HG03575 (cell line): ENCODE results near the gene ANKRD31.
"Not testable (repeated sequence)": the region's sequence is repeated elsewhere in the genome, so short reads cannot be mapped to it uniquely, and the experiment has no call there.

ENCODE experiments used
- ATAC-seq: cut with Tn5 transposase; IDR thresholded peaks from one replicate; pipeline ENCODE4 v1.9.1; 2021; ENCODE audit not compliant: unreplicated experiment, insufficient number of reproducible peaks, low FRiP score; ENCODE audit errors: extremely low read depth

ANKRD31 gene

DNA sequence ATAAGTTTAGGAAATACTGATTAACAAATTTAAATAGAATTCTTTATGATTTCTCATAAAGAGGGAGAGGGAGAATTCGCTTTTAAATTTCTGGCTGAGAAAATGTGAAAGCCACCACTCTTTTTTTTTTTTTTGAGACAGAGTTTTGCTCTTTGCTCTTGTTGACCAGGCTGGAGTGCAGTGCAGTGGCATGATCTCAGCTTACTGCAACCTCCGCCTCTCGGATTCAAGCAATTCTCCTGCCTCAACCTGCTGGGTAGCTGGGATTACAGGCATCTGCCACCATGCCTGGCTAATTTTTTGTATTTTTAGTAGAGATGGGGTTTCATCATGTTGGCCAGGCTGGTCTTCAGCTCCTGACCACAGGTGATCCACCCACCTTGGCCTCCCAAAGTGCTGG is 157.3 kb downstream of the ANKRD31 start:
- ATAC-seq = not testable (repeated sequence)

DNA sequence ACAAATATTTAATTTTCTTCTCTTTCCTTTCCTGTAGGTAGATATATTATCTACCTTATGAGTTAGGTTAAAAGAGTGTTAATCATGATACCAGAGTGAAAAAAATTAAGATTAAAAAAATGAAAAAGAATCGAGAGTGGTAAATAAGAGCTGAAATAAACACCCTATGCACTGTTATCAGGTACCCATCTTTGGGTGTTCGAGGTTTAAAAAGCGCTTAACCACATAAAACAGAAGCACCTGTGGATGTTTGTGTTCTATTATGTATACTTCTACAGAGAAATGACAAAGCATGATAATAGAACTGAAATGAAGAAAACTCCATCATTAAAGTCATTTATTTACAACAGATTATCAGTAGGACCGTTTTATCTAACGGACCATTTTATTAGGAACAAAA is 158.7 kb downstream of the ANKRD31 start:
- no peak for ATAC-seq

DNA sequence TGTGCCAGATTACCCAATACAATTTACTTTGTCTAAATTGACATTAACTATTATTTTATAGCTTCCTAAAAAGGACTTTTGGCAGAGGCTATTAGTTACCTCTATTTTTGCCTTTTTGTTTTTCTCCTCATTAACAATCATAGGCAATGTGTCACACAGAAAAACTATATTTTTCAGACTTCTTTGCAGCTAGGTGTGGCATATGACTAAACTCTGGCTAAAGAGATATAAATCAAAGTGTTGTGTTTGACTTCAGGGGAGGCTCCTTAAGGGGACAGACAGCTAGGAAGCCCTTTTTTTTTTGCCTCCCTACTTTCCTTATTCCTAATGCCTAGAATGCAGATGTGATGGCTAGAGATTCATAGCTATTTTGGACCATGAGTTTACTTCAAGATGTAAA is 164.6 kb downstream of the ANKRD31 start:
- no peak for ATAC-seq

DNA sequence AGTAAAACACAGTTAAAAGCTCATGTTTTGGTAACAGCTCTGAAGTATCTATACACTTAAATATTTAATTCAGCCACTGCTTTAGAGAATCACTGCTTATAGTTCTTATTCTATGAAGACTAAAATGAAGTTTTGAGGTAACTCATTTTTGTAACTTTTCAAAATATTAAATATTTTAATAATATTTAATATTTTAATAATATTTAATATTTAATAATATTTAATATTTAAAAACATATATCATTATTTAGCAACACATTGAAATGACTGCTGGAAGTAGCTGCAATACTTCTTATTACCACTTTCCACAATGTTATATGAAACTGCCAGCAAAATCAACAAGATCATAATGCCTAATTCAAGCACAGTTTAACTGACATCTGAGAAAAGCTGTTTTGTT is 165.6 kb downstream of the ANKRD31 start:
- ATAC-seq = no peak

DNA sequence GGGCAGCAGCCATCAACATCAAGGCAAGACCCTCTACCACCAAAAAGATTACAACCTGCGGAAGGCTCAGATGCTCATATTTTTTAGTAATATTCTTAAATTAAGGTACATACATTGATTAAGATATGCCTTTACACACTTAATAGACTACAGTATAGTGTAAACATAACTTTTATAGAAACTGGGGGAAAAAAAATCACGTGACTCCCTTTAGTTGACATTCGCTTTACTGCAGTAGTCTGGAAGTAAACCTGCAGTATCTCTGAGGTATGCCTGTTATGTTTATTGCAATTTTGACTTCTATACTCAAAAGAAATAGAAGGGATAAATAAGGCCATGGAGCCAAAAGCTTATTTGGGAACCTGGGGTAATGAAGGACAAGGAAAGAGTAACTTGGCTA is 169.2 kb downstream of the ANKRD31 start:
- ATAC-seq = no peak

DNA sequence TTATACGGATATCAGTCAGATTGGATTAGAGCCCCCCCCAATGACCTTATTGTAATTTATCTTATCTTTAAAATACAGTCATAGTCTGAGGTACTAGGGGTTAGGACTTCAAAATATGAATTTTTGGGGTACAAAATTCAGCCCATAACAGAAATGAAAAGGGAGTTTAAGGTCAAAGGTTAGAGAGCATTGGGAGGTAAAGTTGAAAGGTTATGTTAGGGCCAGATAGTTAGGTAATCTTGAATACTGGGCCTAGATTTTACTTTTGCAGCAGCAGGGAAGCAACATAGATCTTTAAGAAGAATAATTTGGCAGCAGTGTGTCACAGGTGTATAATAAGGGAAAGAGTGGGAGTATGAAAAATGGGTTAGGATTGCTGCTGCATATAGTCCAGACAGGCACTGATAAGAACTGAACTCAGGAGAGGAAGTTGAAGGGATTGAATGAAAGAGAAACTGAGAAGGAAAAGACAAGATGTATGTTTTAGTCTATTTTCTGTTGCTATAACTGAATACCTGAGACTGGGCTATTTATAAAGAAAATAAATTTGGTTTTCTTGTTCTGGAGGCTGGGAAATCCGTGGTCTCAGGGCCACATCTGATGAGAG is 173.7 kb downstream of the ANKRD31 start:
- no peak for ATAC-seq

DNA sequence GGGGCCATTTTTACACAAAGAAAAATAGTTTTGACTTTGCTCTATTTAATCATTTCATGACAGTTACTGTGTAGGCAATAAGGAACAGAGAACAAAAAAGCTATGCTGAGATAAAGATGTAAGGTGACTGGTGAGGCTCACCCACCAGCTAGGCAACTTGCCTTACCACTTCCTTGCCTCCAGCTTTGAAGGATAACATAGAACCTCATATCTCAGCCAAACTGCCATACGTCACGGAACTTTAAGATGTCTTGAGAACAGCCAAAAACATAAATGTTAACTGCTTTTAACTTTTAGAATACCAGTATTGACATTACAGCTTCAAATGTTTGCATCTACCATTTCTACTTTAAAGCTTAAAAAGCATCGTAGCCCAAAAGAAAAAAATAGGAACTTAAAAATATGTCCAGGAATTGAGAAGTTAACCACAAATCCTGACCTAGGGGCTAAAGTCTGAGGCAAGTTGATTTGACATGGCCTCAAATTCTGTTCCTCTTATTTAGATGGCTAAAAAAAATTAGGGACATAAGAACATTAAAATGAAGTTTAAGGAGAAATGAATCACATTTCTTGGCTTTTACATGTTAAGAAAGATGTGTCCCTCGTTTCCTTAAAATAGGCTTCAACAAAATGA is 176.6 kb downstream of the ANKRD31 start:
- no peak for ATAC-seq

DNA sequence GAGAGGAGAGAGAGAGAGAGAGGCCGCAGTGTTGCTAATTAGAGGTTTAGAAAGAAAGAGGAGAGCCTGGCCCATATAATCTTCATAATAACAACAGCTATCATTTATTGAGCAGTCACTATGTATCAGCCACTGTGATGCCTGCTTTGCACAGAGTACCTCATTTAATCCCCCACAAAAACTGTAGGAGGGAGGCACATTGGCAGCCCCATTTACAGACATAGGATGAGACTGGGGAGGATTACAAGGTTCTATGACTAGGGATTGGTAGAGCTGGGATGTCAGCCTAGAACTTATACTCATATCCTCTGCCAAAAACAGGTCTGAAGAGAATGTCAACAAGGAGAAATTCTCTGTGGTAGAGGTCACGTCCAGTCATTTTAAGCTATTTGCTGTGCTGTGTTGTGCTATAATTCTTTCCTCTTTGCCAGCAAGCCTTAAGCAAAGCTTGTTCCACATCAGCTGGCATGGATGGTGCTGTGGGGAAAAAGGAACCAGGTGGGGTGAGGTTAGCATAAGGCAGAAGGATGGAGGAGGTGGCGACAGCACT is 177.6 kb downstream of the ANKRD31 start:
- ATAC-seq = no peak

DNA sequence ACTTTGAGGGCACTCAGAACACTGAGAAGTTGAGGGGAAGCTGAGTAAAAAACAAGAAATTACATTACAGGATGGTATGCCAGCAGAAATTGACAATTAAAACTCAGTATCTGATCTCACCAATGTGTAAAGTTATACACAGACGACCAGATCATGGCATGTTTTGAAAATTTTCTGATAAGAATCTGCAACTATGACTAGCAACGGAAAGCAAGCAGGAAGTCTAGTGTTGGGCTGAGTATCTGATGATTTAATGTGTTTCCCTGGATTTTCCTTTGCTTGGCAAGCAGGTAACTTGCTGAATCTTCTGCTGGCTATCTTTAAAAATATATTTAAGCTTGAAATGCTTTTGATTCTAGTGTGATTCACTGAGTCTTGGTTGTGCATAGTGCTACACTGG is 179.1 kb downstream of the ANKRD31 start:
- ATAC-seq = no peak

DNA sequence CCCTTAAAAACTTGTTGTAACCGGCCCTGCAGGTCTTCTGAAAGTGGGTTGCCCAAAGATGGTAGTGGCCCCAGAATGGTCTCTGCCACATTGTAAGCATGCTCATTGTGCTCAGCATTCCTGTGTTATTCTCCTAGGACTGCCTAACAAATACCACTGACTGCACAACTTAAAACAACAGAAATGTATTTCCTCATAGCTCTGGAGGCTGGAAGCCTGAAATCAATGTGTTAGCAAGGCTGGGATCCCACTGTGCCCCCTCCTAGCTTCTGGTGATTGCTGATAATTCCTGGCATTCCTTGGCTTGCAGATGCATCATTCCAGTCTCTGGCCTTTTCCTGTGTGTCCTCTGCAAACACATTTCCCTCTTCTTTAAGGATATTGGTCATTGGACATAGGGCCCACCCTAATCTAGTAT is 180.9 kb downstream of the ANKRD31 start:
- no peak for ATAC-seq

DNA sequence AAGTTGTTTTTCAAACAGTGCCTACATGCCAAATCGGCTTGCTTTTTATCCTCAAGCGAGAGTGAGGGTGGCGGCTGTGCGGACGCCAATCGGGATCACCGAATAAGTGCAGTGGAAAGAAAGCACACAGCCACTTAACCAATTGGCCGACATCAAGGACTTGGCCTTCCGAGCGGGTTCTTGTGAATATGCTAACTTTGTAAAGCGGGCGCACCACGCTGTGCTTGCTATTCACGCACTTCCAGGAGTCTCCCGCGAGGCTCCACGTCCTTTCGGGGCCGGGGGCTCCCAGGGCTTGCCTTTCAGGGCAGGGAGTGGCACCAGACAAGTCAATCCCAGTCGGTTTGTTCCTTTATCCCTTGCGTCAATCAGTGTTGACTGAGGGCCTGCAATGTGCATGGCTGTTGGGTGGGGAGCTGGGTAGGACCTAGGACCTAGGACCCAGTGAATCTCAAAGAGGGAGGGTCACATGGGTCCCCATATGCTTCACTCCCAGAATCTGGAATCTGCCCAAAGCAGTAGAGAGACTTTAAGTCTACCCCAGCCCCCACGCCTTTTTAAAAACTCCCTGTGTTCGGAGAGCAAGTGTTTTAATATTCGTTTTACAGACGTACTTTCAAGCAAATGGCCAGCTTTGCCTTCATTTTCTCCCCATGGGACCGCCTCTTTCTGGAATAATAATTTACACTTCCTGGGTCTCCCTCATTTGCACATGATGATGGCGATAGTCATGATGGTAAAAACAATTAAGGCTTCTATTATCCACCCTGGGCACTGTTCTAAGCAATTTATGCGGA is 182.3 kb downstream of the ANKRD31 start:
- no peak for ATAC-seq

DNA sequence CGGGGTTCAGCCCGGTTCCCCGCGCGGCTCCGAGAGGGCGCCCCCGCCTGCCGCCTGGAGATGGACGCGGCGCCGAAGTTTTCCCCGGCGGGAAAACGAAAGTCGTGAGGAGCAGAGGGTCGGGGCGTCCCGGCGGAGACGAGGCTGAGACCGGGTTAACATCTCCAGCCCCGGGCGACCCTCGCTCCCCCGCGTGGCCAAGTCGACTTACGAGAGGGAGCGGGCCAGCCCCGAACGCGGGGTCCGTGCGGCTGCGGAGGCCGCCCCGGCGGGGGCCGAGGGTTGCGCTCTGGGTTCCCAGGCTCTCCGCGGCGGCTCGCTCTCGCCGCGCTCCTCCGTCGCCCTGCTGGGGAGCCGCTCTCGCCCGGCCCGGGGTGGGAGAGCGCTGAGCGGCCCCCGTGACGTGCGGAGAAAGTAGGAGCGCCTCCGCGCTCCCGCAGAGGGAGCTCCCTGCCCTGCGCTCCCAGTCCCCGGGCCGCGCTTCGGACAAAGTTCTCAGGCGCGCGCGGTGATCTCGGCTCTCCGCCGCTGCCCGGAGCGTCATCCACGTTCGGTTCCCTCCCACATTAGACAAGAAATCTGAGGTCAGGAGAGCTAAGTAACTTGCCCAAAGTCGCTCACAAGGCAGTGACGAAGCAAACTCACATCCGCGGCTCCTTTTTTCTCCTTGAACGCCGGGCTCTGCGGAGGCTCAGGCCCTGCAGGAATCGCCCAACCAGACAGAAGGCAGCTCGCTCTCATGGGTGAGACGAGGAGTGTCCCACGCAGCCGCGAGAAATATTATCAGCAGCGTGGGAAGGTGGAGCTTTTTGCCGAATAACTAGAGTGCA is 183.2 kb downstream of the ANKRD31 start:
- no peak for ATAC-seq

DNA sequence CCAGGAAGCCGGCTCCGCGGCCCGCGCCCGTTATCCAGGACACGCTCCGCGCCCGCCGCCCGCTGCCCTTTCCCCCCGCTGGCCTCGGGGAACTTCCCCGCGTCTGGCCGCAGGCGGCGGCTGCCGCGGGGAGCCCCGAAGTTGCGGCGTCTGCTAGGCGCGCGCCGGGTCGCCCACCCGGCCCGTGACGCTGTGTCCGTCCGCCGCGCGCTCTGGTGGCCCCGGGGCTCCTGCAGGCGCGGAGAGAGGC is 183.7 kb downstream of the ANKRD31 start:
- no peak for ATAC-seq

DNA sequence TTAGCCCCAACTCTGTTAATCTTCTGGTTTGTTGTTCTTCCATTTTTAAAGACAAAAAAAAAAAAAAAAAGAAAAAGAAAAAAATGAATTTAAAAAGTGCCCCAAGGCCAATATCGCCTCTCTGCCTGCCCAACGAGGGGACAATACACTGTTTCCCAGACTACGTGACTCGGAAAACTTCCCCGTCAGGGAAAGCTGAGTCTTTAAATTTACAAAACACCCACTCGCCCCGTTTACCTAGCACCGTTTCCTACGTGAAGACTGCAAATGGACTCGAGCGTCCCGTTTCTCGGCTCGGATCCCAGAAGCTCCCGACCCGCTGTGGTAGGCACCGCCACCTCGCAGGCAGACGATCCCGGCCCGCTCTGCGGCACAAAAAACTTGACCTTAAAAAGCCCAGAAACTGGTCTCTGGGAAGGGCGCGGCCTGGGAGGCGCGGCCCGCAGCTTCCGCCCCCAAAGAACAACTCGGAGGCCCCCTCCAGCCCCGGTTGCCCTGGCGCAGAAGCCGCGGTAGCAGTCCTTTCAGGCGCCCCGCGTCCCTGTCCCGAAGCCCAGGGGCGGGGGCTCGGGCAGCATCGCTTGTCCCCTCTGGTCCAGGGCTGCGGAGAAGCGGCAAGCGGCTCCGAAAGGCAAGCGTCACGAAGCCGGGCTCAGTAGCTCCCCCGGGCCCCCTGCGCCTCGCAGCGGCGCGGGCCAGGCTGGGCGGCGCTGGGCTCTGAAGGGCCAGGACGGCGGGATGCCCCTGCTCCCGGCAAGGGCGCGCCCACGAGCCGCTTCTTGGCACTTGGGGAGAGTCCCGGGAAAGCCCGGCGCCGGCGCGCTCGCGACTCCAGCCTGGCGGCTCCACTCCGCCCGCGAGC is 184.3 kb downstream of the ANKRD31 start, which contains the start of gene GCNT4:
GCNT4 (minus strand) TSS at position 367 of the 862 bp plus-strand sequence. CDS start 22,521 bp downstream, outside the sequence.
- no peak for ATAC-seq

DNA sequence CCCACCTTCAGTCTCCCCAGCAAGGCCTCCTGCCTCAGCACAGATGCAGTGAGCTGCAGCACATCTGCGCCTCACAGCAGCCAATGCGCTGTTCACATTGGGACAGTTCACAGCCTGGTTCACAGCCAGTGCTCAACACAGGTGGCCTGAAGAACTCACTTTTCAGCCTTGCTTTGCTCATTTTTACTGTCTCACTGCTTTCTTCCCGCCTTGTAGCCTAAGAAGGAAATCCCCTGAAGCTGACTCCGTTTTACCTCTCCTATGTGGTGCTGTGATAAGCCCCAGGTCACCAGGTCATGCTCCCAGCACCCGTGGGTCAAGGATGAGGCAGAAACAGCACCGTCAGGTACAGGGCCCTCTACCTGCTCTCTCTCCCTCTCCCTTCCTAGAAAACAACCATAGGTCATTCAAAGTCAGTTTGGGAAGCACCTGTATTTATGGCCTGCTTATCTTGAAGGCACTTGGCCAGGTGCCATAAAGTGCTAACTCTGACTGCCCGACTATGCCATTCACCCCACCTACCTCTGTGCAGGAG is 185.4 kb downstream of the ANKRD31 start:
- ATAC-seq = no peak

DNA sequence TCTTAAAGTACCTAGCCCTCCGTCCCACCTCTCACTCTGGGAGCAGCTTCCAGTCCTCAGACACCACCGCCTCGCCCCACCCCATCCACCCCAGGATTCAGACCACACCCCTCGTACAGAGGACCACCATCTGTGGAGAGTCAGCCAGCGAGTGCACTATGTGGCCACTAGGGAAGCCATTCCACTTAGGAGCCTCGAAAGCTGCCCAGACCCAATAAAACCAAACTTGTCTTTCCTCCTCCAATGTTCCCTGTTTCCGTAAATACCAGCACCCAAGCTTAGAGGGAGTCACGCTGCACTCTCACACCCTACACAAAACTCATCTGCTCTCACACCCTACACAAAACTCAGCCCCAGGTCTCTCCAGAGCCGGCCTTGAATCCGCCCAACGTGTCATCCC is 186.3 kb downstream of the ANKRD31 start:
- no peak for ATAC-seq

DNA sequence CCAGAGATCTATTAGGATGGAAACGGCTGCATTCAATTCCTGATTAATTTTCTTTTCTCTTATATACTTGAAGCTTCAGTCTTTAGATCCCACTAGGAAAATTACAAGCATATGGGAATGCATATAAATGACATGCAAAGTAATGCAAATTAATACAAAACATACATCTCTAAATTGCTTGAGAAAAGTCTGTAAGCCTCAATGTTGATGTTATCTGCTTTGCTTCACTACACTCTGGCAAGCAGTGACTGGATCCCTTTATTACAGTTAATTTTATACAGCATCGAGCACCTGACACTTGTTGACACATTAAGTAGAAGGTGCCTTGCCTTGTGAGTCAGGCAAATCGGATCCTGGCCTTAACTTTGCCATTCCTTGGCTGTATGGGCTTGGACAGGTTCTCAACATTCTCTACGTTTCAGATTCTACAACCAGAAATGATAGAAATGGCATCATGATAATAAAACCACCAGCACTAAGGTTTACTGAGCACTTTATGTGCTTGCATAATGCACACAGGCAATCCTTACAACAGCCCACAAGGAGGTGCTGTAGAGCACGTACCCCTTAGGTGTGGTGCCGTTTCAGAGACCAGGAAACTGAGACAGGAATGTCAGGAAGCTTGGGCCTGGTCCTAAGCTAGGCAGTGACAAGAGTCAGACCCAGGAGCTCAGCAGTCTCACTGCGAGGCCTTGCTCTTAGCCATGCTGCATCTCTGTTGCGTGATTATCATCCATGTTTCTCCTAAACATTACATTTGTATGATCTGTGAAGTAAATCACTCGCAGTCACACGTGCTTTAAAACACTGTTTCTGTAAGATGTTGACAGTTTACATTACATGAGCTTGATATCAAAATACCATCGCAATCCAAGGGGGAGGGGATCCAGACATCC is 187.0 kb downstream of the ANKRD31 start:
- no peak for ATAC-seq
